HFF-Myc (cell line): ENCODE data around the gene TBXT.

Experiments
- DNase-seq: peaks from one replicate; pipeline ENCODE4 v3.0.0-alpha.2; 2011; ENCODE audit warnings: low read depth; ENCODE audit errors: extremely low read depth
- H3K4me3 ChIP-seq: replicated peaks from 2 replicates; pipeline ENCODE4 v1.5.1; 2011; ENCODE audit warnings: low read depth, mild to moderate bottlenecking, control low read depth, low read length
- CTCF ChIP-seq: IDR thresholded peaks from 2 replicates; pipeline ENCODE4 v1.5.1; 2012; ENCODE audit warnings: mild to moderate bottlenecking, low read depth, low read length, control low read depth; ENCODE audit errors: missing control alignments

The TBXT gene

GRCh38 chr6:166115609-166116008 lies 52.0 kb downstream of the TBXT start:
- no peak for TF ChIP-seq CTCF
- no peak for DNase-seq
- no peak overlapping the region for H3K4me3 ChIP-seq

GRCh38 chr6:166112580-166112979 lies 55.1 kb downstream of the TBXT start:
- TF ChIP-seq CTCF: no peak
- no peak for DNase-seq
- no peak overlapping the region for H3K4me3 ChIP-seq

- TF ChIP-seq CTCF: no peak
- no peak for DNase-seq
- no peak overlapping the region for H3K4me3 ChIP-seq
Observed at GRCh38 chr6:166109608-166110007, 58.0 kb downstream of the TBXT start.
